Mucosa of rectum (tissue), 2 donors: ENCODE data around the gene MRNIP.

ENCODE experiments used
- H3K27ac ChIP-seq, 2 donors: one replicate each; pipeline ENCODE4 v1.7.0; 2013; ENCODE audit warnings: inconsistent platforms in 2 of 2, low read depth in 2 of 2, low read length in 2 of 2
- H3K27me3 ChIP-seq, 2 donors: one replicate each; pipeline ENCODE4 v1.7.0; 2013; ENCODE audit warnings: low read length in 2 of 2; ENCODE audit not compliant: control insufficient read depth in 2 of 2, insufficient read depth in 2 of 2
- H3K36me3 ChIP-seq, 2 donors: one replicate each; pipeline ENCODE4 v1.7.0; 2013; ENCODE audit warnings: low read length in 2 of 2; ENCODE audit not compliant: control insufficient read depth in 2 of 2, insufficient read depth in 2 of 2
- H3K4me1 ChIP-seq, 2 donors: one replicate each; pipeline ENCODE4 v1.7.0; 2013; ENCODE audit warnings: low read length in 2 of 2, mild to moderate bottlenecking in 1 of 2; ENCODE audit not compliant: control insufficient read depth in 2 of 2, insufficient read depth in 2 of 2
- H3K4me3 ChIP-seq, 2 donors: one replicate each; pipeline ENCODE4 v1.7.0; 2013; ENCODE audit warnings: low read length in 2 of 2
- H3K9ac ChIP-seq, 2 donors: one replicate each; pipeline ENCODE4 v1.7.0; 2013; ENCODE audit warnings: low read length in 2 of 2, low read depth in 1 of 2, mild to moderate bottlenecking in 1 of 2
- H3K9me3 ChIP-seq, 2 donors: one replicate each; pipeline ENCODE4 v1.7.0; 2013; ENCODE audit warnings: low read length in 2 of 2; ENCODE audit not compliant: control insufficient read depth in 2 of 2
- donor health status: healthy.
- donor health status: Normal muscosa, but diverticular disease.

The MRNIP gene

DNA sequence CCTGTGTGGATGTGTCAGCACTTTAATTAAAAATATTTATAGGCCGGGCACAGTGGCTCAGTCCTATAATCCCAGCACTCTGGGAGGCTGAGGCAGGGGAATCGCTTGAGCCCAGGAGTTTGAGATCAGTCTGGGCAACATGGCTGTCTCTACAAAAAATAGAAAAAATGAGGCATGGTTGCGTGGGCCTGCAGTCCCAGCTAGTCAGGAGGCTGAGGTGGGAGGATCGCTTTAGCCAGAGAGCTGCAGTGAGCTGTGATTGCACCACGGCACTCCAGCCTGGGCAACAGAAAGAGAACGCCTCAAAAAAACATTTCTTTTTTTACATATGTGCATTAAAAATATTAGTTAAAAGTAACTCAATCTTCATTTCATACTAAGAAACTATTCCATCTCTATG lies 42.8 kb upstream of the MRNIP start:
- peaks cover 31 to 46% of the 10 kb centered on the region in 2 donors for H3K36me3 ChIP-seq
- peaks cover under 1 to 4% of the 10 kb centered on the region in 2 donors for H3K4me1 ChIP-seq
- no peaks in the 10 kb centered on the region for H3K27me3 ChIP-seq
- no peak overlapping the region for H3K9ac ChIP-seq
- H3K4me3 ChIP-seq: no peak overlapping the region
- no peaks in the 10 kb centered on the region for H3K9me3 ChIP-seq
- no peak overlapping the region for H3K27ac ChIP-seq

DNA sequence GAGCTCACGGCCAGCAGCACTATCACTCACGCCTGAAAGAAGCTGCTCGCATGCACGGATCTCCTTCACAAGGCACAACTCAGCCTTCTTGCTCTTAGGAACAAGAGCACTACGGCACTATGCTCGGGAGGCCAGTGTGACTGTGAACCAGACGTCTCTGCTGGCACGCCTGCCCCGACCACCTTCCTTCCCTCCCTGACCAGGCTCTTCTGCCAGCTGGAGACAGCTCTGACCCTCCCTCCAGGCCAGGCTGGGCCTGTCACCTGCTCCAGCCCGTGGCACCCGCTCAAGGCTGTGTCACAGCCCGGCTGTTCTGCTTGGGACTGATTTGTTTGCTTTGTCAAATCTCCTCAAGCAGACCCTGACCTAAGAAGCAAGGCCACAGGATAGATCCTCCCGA lies 42.1 kb upstream of the MRNIP start:
- Histone ChIP-seq H3K9ac (no peak overlapping the region), H3K27ac (no peak overlapping the region)

DNA sequence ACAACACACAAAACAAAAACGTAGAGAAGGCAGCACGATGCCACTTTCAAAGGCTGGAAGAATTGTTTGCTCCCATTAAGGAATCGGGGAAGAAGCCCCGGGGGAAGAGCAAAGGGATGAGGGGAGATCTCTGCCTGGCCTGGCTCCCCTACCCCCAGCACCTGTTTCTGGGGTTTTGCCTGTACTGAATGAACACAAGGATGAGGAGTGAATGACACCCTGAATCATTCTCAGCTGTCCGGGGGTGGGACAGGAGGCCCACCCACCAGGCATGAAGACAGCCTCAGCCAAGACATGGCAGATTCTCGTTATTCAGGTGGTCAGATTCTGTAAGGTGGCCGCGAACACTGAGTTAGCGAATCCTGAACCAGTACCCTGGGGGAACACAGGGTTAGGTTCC lies 41.6 kb upstream of the MRNIP start:
- Histone ChIP-seq H3K4me1 (no peaks in the 10 kb centered on the region), H3K27ac (no peak overlapping the region), H3K9ac (no peak overlapping the region), H3K36me3 (peaks cover 37 to 55% of the 10 kb centered on the region in 2 donors), H3K9me3 (no peaks in the 10 kb centered on the region), H3K27me3 (no peaks in the 10 kb centered on the region), H3K4me3 (no peak overlapping the region)

More for the DNA sequence above, 42.1 kb upstream of the MRNIP start:
- Histone ChIP-seq H3K4me3 (no peak overlapping the region), H3K27me3 (no peaks in the 10 kb centered on the region), H3K4me1 (no peaks in the 10 kb centered on the region), H3K9me3 (no peaks in the 10 kb centered on the region), H3K36me3 (peaks cover 32 to 52% of the 10 kb centered on the region in 2 donors)

DNA sequence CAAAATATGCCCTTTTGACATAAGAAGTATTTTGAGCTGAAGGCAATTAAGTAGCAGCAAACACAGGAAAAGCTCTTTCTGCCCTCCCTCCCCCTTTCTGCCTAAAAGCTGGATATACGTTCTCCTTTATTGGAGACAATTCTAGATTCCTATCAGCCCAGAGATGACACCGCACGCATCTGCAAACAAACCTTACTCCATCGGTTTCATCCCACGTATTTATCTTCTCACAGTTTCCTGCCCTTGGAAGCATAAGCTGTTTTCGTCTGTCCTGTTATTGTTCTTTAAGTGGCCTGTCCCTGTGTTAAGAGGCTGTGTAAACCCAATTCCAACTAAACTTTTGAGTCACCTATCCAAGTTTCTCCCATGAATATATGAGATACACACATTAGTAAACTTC lies 37.2 kb upstream of the MRNIP start:
- peaks cover 61 to 68% of the 10 kb centered on the region in 2 donors for H3K36me3 ChIP-seq
- no peaks in the 10 kb centered on the region for H3K27me3 ChIP-seq
- H3K4me1 ChIP-seq: no peaks in the 10 kb centered on the region
- no peak overlapping the region for H3K27ac ChIP-seq
- H3K9me3 ChIP-seq: no peaks in the 10 kb centered on the region
- H3K9ac ChIP-seq: no peak overlapping the region
- no peak overlapping the region for H3K4me3 ChIP-seq

DNA sequence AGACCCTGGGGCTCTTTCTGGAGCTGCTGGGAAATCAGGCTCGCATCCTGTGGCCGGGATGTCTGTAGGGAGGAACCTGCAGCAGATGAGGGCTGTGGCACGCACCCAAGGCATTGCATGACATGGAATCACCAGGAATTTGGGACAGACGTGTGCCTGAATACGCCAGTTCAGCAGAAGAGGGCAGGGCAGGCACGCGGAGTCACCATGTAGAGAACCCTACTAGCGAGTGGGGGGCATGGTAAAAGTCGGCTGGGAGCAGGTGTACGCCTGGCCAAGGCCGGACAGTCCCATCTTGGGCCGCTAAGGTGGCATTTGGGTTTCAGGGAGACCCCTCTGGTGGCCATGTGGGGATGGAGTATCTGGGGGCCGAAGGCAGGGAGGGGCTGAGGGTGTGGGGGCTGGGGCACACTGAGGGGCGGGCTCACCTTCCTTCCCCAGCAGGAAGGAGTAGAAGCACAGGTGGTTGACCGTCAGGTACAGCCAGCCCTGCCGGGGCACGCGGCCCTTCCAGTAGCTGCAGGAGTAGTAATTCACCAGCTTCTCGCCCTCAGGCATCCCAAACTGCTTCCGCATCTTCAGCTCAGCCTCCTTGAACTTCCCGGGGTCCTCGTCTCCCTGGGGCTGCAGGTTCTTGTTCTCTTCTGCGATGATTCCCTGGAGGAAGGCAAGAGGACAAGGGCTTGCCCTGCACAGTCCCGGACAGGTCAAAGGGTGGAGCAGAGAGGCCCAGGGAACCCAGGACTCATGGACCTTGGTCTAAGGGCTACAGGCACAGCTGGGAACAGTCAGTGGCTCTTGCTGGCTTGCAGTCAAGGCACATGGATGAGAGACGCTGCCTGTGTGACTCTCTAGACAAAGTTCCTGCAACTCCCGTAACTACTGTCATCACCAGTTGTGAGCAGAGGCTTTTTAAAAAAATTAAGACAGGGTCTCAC lies 35.6 kb upstream of the MRNIP start:
- Histone ChIP-seq H3K36me3 (peaks cover 68 to 74% of the 10 kb centered on the region in 2 donors), H3K4me1 (no peaks in the 10 kb centered on the region), H3K4me3 (no peak overlapping the region), H3K27ac (no peak overlapping the region), H3K9ac (no peak overlapping the region), H3K27me3 (no peaks in the 10 kb centered on the region), H3K9me3 (no peaks in the 10 kb centered on the region)

DNA sequence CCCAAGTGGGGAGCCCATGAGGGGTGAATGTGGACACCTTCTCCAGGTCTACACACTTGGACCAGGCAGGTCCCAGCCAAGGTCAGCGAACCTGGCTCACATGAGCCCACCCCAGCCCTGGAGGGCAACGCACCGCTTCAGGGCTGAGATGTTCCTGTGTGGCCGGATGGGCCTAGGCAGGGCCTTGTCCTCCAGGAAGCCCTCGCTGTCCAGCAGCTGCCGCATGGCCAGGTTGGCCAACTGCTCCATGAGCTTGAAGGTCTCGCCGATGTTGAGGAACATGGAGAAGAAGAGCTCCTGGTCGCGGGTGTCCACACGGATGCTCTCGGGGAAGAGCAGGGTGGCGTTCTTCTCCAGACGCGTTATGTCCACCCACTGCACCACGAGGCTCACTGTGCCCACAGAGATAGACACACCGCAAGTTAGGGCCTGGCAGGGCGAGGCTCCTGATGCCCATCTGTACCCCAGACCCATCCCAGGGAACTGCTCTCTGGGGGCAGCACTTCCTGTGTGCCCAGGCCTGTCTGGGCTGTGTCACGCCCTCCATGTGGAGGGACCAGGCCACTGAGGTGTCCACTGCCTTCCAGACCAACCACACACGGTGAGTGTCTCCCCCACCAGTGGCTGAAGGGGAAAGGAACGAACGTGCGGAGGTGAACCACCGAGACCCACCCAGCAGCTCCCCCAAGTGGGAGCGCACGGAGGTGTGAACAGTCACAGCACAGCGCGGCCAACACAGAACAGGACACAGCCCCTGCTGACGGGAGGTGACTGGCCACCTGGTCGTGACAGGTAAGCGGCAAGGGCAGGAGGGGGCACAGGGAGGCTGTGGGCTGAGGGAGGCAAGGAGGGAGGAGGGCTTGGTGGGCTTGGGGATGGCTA lies 34.7 kb upstream of the MRNIP start:
- Histone ChIP-seq H3K27ac (no peak overlapping the region), H3K36me3 (peaks cover 68 to 75% of the 10 kb centered on the region in 2 donors), H3K9me3 (no peaks in the 10 kb centered on the region), H3K27me3 (no peaks in the 10 kb centered on the region), H3K9ac (no peak overlapping the region), H3K4me3 (no peak overlapping the region), H3K4me1 (no peaks in the 10 kb centered on the region)

DNA sequence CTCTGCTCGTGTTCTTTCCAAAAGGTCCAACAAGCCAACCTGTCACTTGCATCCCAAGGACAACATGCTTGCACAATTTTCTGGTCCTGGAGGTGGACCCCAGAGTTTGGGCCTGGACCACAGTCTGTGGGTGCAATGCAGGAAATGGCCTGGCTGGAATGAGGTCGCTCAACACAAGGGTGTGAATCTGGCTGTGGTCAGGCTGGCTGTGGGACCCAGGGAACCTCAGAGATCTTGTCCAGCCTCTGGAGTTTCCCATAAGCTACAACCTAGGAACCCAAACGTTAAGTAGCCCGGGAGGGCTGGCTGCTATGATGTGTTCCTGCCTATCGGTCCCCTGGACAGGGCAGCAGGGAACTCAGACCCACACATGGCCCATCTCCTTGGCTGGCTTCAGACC lies 33.6 kb upstream of the MRNIP start:
- no peak overlapping the region for H3K4me3 ChIP-seq
- H3K9me3 ChIP-seq: no peaks in the 10 kb centered on the region
- no peak overlapping the region for H3K27ac ChIP-seq
- peaks cover 68 to 80% of the 10 kb centered on the region in 2 donors for H3K36me3 ChIP-seq
- no peaks in the 10 kb centered on the region for H3K27me3 ChIP-seq
- H3K9ac ChIP-seq: no peak overlapping the region
- H3K4me1 ChIP-seq: no peaks in the 10 kb centered on the region

DNA sequence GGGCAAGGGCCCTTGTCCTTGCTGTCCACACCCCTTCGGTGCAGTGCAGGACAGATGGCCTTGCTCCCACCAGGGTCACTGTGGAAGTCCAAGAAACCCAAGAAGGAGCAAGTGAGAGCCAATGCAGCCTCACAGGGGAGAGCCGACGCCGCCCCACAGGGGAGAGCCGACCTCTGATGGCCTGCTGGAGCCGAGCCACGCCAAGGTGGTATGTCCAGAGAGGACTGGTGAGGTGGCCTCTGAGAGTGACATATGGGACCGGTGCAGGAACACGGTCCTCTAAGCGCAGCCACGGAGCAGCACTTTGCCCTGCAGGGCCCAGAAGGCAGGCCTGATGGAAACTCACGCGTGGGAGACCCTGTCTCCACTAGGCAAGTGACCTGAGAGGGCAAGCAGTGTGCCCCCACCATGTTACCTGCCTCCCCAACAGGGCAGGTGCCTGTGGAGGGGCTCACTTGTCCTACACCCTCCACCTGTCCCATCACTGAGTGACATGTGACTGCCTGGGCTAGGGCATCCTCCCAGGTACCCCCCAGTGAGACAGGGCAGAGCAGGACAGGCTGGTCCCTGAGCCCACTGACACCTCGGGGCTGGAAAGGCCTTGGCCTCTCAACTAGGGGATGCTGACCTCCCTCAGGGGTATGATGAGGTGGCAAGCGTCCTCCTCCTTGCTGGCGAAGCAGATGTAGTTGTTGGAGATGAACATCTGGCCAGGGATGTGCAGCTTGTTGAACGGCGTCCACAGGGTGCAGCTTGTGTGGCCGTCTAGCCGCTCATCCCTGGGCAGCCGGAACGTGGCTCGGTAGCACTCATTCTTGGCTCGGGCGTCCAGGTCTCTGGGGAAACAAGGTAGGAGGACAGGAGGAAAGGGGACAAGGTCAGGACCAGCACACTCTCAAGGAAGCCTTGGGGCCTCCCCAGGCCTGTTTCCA lies 32.4 kb upstream of the MRNIP start:
- Histone ChIP-seq H3K9ac (no peak overlapping the region), H3K4me3 (no peak overlapping the region), H3K9me3 (no peaks in the 10 kb centered on the region), H3K27ac (no peak overlapping the region), H3K4me1 (no peaks in the 10 kb centered on the region), H3K36me3 (peaks cover 77 to 84% of the 10 kb centered on the region in 2 donors), H3K27me3 (no peaks in the 10 kb centered on the region)

DNA sequence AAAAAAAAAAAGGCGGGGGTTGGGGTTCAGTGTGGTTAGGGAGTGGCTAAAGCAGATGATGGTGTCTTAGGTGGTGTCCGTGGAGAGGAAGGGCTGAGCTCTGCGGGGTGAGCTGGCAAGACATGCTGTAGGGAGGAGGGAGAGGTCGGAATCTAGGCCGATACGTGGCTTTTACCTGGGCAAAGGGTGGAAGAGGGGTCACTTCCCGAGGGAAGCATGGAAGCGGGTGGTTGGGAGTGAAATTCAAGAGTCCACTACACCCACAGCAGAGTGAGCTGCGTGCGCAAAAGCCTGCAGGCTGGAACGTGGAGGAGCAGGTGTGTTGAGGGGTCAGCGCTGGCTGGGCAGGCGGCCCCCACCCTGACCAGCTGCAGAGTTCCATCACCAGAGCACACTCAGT lies 31.3 kb upstream of the MRNIP start:
- H3K9me3 ChIP-seq: no peaks in the 10 kb centered on the region
- H3K4me1 ChIP-seq: no peaks in the 10 kb centered on the region
- H3K9ac ChIP-seq: no peak overlapping the region
- no peaks in the 10 kb centered on the region for H3K27me3 ChIP-seq
- H3K27ac ChIP-seq: no peak overlapping the region
- peaks cover 76 to 87% of the 10 kb centered on the region in 2 donors for H3K36me3 ChIP-seq
- no peak overlapping the region for H3K4me3 ChIP-seq
